PC-3 (cell line): ENCODE measurements around the gene TMEM178B.

Experiments
- EZH2 ChIP-seq: fragments of 300-600 bp; sonication (generic); IDR thresholded peaks from one replicate; pipeline ENCODE4 v1.6.1; 2017; ENCODE audit warnings: antibody characterized with exemption, mild to moderate bottlenecking, low read length; ENCODE audit not compliant: unreplicated experiment
- EZH2phosphoT487 ChIP-seq: fragments of 300-600 bp; sonication (generic); IDR thresholded peaks from 2 replicates; pipeline ENCODE4 v1.6.1; 2018; ENCODE audit warnings: mild to moderate bottlenecking, antibody characterized with exemption, low read length, borderline replicate concordance
- TF ChIP-seq, protein P1 (sequence below): fragments of 300-600 bp; sonication (generic); conservative IDR thresholded peaks from 2 replicates; pipeline ENCODE4 v1.5.1; 2017; ENCODE audit warnings: antibody characterized with exemption, low read depth, mild to moderate bottlenecking, low read length

GRCh38 chr7:141258559-141258958 lies 184.7 kb downstream of the TMEM178B start:
- TF ChIP-seq, protein P1, sequence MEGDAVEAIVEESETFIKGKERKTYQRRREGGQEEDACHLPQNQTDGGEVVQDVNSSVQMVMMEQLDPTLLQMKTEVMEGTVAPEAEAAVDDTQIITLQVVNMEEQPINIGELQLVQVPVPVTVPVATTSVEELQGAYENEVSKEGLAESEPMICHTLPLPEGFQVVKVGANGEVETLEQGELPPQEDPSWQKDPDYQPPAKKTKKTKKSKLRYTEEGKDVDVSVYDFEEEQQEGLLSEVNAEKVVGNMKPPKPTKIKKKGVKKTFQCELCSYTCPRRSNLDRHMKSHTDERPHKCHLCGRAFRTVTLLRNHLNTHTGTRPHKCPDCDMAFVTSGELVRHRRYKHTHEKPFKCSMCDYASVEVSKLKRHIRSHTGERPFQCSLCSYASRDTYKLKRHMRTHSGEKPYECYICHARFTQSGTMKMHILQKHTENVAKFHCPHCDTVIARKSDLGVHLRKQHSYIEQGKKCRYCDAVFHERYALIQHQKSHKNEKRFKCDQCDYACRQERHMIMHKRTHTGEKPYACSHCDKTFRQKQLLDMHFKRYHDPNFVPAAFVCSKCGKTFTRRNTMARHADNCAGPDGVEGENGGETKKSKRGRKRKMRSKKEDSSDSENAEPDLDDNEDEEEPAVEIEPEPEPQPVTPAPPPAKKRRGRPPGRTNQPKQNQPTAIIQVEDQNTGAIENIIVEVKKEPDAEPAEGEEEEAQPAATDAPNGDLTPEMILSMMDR = no peak
- TF ChIP-seq EZH2 (no peak), EZH2phosphoT487 (no peak)
